KMS-11 (cell line): Measurements from ENCODE around the gene OR2C1.

Experiments used
- H2AFZ ChIP-seq: fragments of 200-600 bp; sonication (generic); 2 replicates; pipeline ENCODE4 v1.6.1; 2016; ENCODE audit warnings: antibody characterized with exemption, mixed run types, low read depth
- H3K27ac ChIP-seq: fragments of 200-600 bp; sonication (generic); 2 replicates; pipeline ENCODE4 v1.6.1; 2016; ENCODE audit warnings: mild to moderate bottlenecking, mixed run types
- H3K27me3 ChIP-seq: fragments of 200-600 bp; sonication (generic); 2 replicates; pipeline ENCODE4 v1.6.1; 2017; ENCODE audit warnings: mild to moderate bottlenecking, low read depth, mixed run types, moderate library complexity; ENCODE audit not compliant: insufficient read depth
- H3K36me3 ChIP-seq: fragments of 200-600 bp; sonication (generic); 2 replicates; pipeline ENCODE4 v1.6.1; 2017; ENCODE audit warnings: mild to moderate bottlenecking, mixed run types; ENCODE audit not compliant: insufficient read depth
- H3K4me1 ChIP-seq: fragments of 200-600 bp; sonication (generic); 2 replicates; pipeline ENCODE4 v1.6.1; 2016; ENCODE audit warnings: mild to moderate bottlenecking, low read depth, mixed run types; ENCODE audit not compliant: poor library complexity, severe bottlenecking
- H3K4me2 ChIP-seq: fragments of 200-600 bp; sonication (generic); 2 replicates; pipeline ENCODE4 v1.7.0; 2016; ENCODE audit warnings: mild to moderate bottlenecking, mixed run types
- H3K4me3 ChIP-seq: fragments of 200-600 bp; sonication (generic); IDR thresholded peaks from 2 replicates; pipeline ENCODE4 v1.6.1; 2017; ENCODE audit warnings: low read depth, low read length, mixed read lengths; ENCODE audit not compliant: insufficient read depth
- H3K79me2 ChIP-seq: fragments of 200-600 bp; sonication (generic); 2 replicates; pipeline ENCODE4 v1.6.1; 2016; ENCODE audit warnings: low read depth, mixed run types; ENCODE audit not compliant: insufficient read depth
- H3K9ac ChIP-seq: fragments of 200-600 bp; sonication (generic); 2 replicates; pipeline ENCODE4 v1.6.1; 2016; ENCODE audit warnings: mild to moderate bottlenecking, mixed run types
- H4K20me1 ChIP-seq: fragments of 200-600 bp; sonication (generic); 2 replicates; pipeline ENCODE4 v1.6.1; 2016; ENCODE audit warnings: mild to moderate bottlenecking, mixed run types; ENCODE audit not compliant: insufficient read depth
- CTCF ChIP-seq: fragments of 200-600 bp; sonication (generic); conservative IDR thresholded peaks from 2 replicates; pipeline ENCODE4 v1.6.1; 2017; ENCODE audit warnings: low read depth, mild to moderate bottlenecking, antibody characterized with exemption, low read length, moderate library complexity, mixed read lengths

The OR2C1 gene

GRCh38 chr16:3400779-3401688 lies 45.3 kb downstream of the OR2C1 start, which contains the start of the genes ZNF174 and ZSCAN32:
TSS of gene ZNF174 (plus strand) at chr16:3401215. CDS start at chr16:3402005, 790 bp downstream.
TSS of gene ZSCAN32 (minus strand) at chr16:3401004. CDS start at chr16:3397557, 3,447 bp downstream.
- Histone ChIP-seq H3K27ac (peak within 1 kb of the TSS; percentile 60), H3K79me2 (peaks cover 32% of the 10 kb centered on the region), H3K4me3 (no peak within 1 kb of the TSS), H2AFZ (peak within 1 kb of the TSS; percentile 87), H3K4me1 (peaks cover 14% of the 10 kb centered on the region), H4K20me1 (no peaks in the 10 kb centered on the region), H3K27me3 (no peaks in the 10 kb centered on the region), H3K4me2 (peak within 1 kb of the TSS; percentile 92), H3K36me3 (peaks cover 24% of the 10 kb centered on the region; the same call in 1 of the 2 replicates), H3K9ac (peak within 1 kb of the TSS; percentile 59)
- no peak for TF ChIP-seq CTCF

GRCh38 chr16:3401719-3402397 lies 46.2 kb downstream of the OR2C1 start:
- Histone ChIP-seq H3K9ac (peak overlapping the region; percentile 48), H3K4me2 (peak overlapping the region; percentile 92)

More at GRCh38 chr16:3401719-3402397, 46.2 kb downstream of the OR2C1 start:
- Histone ChIP-seq H4K20me1 (no peaks in the 10 kb centered on the region), H3K36me3 (peaks cover 18% of the 10 kb centered on the region; the same call in 1 of the 2 replicates), H3K4me3 (no peak overlapping the region), H3K27me3 (no peaks in the 10 kb centered on the region), H3K79me2 (peaks cover 32% of the 10 kb centered on the region), H2AFZ (peak overlapping the region; percentile 35), H3K27ac (peak overlapping the region; percentile 60), H3K4me1 (peaks cover 14% of the 10 kb centered on the region)
- no peak for TF ChIP-seq CTCF
